GM18951 (cell line): ENCODE results near the gene ZNF503.

Experiments used
- POLR2A ChIP-seq: IDR thresholded peaks from 4 replicates; pipeline ENCODE4 v1.6.1; 2011; ENCODE audit warnings: mild to moderate bottlenecking; ENCODE audit not compliant: insufficient read length, insufficient read depth; ENCODE audit errors: extremely low read depth
- in situ Hi-C: fragments of 300-500 bp; cut with MboI; formaldehyde crosslinking; loops from one replicate; pipeline ENCODE4 v1.12.0; 2022; ENCODE audit warnings: low sequenced_read_pairs, mixed read lengths, inconsistent platforms; ENCODE audit not compliant: unreplicated experiment

Gene ZNF503

DNA sequence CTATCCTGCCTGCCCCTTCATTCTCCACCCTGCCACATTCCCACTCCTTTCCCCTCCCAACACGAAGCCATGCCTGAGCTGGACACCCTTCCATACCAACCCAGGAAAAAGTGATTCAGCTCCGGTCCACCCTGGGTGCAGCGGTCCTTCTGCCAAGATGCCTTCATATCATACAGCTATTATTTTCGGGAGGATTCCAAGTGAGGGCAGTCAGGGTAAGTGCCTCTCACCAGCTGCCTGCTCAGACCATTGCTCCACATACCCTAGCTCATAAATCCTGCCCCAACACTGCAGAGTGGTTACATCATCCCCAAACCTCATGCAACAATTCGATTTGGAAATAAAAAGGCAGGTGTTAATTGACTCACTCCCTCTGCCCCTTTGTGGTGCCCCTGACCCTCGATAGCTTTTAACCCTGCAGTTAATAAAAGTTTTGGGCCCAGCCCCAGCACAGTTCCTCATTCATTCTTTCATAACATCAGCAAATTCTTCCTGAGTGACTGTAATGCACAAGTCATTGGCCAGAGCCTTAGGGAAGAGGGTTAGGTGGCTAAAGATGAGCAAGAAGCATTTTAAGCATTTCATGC lies 42.6 kb downstream of the ZNF503 start:
- in situ Hi-C loops, result no loop called here

DNA sequence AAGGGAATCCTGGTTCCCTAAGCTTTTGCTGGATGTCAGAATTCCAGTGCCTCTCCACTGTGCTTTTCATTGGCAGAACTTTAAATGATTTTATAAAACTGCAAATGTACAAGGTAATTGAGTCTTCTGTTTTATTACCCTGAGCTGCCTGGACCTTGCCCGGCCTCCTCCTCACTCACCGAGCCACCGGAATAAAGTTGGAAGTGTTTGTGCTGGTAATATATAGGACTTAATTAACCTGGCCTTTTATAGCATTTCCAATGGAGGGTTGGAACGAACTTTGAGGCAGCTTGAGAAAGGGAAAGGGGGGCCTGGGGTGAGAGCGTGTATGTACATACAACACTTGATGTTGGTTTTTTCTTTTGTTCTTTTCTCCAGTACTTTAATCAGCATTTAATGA lies 43.4 kb downstream of the ZNF503 start:
- no peak for TF ChIP-seq POLR2A
- in situ Hi-C loops, result no loop called here

More for the DNA sequence above, 42.6 kb downstream of the ZNF503 start:
- no peak for TF ChIP-seq POLR2A

DNA sequence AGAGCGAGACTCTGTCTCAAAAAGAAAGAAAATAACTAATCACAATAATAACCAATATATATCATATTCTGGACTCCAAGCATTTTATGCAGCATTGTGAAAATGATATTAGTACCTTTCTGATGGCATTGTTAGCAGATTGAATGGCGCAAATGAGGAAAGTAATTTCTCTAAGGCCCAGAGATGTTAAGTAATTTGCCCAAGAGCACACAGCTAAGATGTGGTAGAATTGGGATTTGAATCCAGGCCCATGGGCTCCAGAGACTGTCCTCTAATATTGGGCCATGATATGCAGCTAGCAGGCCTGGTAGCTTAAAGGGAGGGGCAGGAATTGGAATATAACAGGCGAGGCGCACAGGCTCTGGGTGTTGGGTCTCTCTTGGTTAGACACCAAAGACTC lies 44.1 kb downstream of the ZNF503 start:
- in situ Hi-C loops, result no loop called here
- TF ChIP-seq POLR2A, result no peak

DNA sequence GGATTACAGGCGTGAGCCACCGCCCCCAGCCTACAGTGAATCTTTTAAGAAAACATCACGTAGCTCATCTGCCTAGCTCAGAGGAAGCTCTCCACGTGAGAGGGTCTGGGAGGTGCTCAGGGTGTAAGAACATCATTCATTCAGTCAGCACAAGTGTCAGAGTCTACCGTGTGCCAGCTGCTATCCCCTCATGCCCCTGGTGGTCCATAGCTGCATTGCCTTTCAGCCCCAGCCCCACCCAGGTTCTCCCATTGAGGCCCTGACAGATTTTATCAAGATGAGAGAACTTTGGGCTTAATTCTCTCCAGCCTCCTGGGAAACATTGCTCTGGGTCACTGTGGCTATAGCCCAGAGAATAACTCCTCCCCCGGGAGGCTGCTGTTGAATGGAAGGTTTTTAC lies 45.1 kb downstream of the ZNF503 start:
- in situ Hi-C loops, result no loop called here
- TF ChIP-seq POLR2A, result no peak

DNA sequence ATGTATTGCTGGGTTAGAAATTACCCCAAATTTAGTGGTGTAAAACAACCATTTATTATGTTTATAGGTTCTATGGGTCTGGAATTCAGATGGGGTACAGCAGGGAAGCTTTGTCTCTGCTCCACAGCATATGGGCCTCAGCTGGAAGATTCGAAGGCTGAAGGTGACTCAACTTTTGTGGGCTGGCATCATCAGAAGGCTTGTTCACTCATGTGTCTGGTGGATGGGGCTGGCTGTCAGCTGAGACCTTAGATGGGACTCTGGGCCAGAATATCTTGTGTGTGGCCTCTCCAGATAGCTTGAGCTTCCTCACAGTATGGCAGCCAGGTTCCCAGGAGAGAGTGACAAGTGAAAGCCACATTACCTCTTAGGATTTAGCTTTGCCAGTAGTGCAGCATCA lies 45.9 kb downstream of the ZNF503 start:
- TF ChIP-seq POLR2A, result no peak
- in situ Hi-C loops, result no loop called here

DNA sequence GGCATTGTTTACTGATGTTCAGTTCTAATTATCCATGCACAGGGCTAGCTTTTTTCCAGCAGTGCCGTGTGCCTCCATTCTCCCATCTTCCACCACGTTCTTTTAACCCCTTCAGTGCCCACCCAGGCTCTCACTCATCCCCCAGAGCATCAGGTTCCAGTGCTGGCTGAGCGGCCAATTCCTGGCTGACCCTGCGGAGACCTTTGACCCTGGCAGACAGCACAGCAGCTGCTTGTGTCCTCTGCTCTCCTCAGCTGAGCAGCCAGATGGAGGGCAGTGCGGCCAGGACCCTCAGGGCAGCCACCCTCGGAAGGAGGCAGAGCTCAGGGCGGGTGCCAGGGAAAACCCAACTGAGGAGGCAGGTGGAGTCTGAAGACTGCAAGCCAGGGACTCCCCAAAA lies 48.4 kb downstream of the ZNF503 start:
- in situ Hi-C loops, result no loop called here
- no peak for TF ChIP-seq POLR2A

DNA sequence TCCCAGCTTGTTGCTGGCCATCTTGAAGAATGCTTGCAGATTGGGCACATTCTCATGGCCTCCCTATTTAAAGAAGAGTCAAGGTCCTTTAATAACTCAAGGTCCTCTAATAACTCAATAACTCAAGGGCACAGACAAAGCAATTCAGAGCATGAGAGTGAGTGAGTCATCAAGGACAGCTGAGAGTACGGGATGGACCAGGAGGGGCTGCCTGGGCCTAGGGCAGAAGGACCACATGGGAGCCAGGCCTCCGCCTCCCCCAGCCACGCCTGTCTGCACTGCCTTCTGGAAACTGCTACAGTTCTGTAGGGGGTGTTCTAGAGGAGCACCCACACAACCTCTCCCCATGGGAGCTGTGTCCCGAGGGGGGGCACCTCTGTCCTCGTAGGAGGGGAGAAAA lies 48.9 kb downstream of the ZNF503 start:
- TF ChIP-seq POLR2A, result no peak
- in situ Hi-C loops, result no loop called here

DNA sequence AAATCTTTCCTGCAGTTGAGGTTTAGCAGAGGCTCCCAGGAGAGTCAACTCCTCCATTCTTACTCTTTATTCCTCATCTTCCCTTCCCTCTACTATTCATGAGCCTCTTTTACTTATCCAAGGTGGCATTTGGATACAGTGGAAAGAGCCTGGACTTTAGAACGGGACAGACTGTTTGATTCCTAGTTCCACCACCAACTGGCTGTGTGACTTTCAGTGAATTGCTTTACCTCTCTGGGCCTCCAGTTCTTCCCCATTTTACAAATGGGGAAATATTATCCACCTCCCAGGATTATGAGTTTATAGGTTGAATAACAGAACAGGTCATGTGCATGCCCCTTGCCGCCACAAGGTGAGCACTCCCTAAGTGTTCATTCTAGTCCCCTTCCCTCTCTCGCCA lies 49.9 kb downstream of the ZNF503 start:
- TF ChIP-seq POLR2A, result no peak
- in situ Hi-C loops, result no loop called here

DNA sequence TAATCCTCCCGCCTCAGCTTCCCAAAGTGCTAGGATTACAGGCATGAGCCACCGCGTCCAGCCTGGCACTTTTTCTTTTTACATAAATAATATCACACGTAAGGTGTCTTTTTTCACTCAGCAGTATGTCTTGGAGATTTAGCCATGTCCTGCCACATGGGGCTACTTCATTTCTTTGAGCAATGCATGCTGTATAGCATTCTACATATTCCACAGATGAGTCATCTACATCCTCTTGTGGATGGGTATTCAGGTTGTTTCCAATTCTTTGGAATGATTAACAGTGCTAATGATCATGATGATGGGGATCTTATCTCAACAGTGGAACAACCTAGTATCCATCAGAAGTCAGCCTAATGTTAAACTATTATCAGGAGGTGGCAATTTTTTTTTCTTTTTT lies 50.8 kb downstream of the ZNF503 start:
- in situ Hi-C loops, result no loop called here
- TF ChIP-seq POLR2A, result no peak
